ENCODE results near the gene PRR3. TPM values are rescaled to one million over a fixed set of nuclear protein-coding genes. Genes with fewer than 3 reads are reported as not detected.

Gene PRR3
- total and polyA plus RNA-seq, 9 of the 15 experiments (the other 6 are each of a cell fraction or from before 2014, with no cell fraction given) = 23.5 to 59.6 (median 28.8) TPM

- TF ChIP-seq POLR3G (IDR thresholded peaks at IDR 0.05; ENCODE audit: extremely low read depth, insufficient read length, insufficient replicate concordance) (no peak), FOS (IDR thresholded peaks at IDR 0.05; ENCODE audit: extremely low read depth, insufficient read length) (peak; percentile 25), GABPB2 (CRISPR knock-in tag; conservative IDR thresholded peaks at IDR 0.05) (no peak), ATF1 (CRISPR knock-in tag; IDR thresholded peaks at IDR 0.05) (no peak), ATF1 (tag; IDR thresholded peaks at IDR 0.05) (peak; percentile 81), PHF20 (IDR thresholded peaks at IDR 0.05; ENCODE audit: partially characterized antibody) (no peak), TRIM25 (IDR thresholded peaks at IDR 0.05; ENCODE audit: borderline replicate concordance) (no peak), ZNF165 (CRISPR knock-in tag; IDR thresholded peaks at IDR 0.05; ENCODE audit: borderline replicate concordance) (no peak), CGGBP1 (CRISPR knock-in tag; IDR thresholded peaks at IDR 0.05) (no peak), ZC3H4 (CRISPR knock-in tag; IDR thresholded peaks at IDR 0.05; ENCODE audit: borderline replicate concordance) (no peak; the same call in 1 of the 2 replicates), PATZ1 (CRISPR knock-in tag; IDR thresholded peaks at IDR 0.05; ENCODE audit: borderline replicate concordance) (no peak), ZNF212 (CRISPR knock-in tag; IDR thresholded peaks at IDR 0.05) (no peak), ILK (tag; IDR thresholded peaks at IDR 0.05; ENCODE audit: borderline replicate concordance, low read depth) (no peak), TAF7 (tag; IDR thresholded peaks at IDR 0.05) (peak; percentile 49), EZH2 (IDR thresholded peaks at IDR 0.05; ENCODE audit: borderline replicate concordance, low read depth, low read length) (no peak), MED1 (CRISPR knock-in tag; IDR thresholded peaks at IDR 0.05; ENCODE audit: borderline replicate concordance) (no peak), JUNB (CRISPR knock-in tag; conservative IDR thresholded peaks at IDR 0.05) (no peak), ZNF518B (CRISPR knock-in tag; IDR thresholded peaks at IDR 0.05) (no peak), NR2C1 (IDR thresholded peaks at IDR 0.05) (peak; percentile 59), NR2C1 (tag; IDR thresholded peaks at IDR 0.05) (peak; percentile 59), C11orf30 (IDR thresholded peaks at IDR 0.05; ENCODE audit: low read depth) (no peak)
Measured at GRCh38 chr6:30515944-30516753, 40.9 kb upstream of the PRR3 start (continued).
